Cardiac fibroblast (primary cell): Measurements from ENCODE around the gene KRT4.
A peak's percentile ranks its signal among the peaks of the same experiment; 100 is the strongest.

Experiments used
- DNase-seq, 2 donors: peaks; one replicate each; pipeline versions ENCODE4 v3.0.0 to v3.0.0-alpha.2; 2010; ENCODE audit warnings: low read depth in 2 of 2
- H3K4me3 ChIP-seq, 2 donors: replicated peaks in 1 of 2; 1 replicate in 1 of 2; 2 replicates in 1 of 2; pipeline ENCODE4 v1.5.1; 2011; ENCODE audit warnings: low read depth in 2 of 2, low read length in 2 of 2, mild to moderate bottlenecking in 2 of 2, moderate library complexity in 1 of 2
- TF ChIP-seq, protein P1 (sequence below): IDR thresholded peaks from one replicate; pipeline ENCODE4 v1.5.1; 2011; ENCODE audit warnings: low read depth, mild to moderate bottlenecking, low read length, inconsistent platforms

The KRT4 gene

GRCh38 chr12:52845946-52846345 is 32.0 kb upstream of the KRT4 start:
- no peak overlapping the region for H3K4me3 ChIP-seq
- DNase-seq: no peak
- TF ChIP-seq, protein P1, sequence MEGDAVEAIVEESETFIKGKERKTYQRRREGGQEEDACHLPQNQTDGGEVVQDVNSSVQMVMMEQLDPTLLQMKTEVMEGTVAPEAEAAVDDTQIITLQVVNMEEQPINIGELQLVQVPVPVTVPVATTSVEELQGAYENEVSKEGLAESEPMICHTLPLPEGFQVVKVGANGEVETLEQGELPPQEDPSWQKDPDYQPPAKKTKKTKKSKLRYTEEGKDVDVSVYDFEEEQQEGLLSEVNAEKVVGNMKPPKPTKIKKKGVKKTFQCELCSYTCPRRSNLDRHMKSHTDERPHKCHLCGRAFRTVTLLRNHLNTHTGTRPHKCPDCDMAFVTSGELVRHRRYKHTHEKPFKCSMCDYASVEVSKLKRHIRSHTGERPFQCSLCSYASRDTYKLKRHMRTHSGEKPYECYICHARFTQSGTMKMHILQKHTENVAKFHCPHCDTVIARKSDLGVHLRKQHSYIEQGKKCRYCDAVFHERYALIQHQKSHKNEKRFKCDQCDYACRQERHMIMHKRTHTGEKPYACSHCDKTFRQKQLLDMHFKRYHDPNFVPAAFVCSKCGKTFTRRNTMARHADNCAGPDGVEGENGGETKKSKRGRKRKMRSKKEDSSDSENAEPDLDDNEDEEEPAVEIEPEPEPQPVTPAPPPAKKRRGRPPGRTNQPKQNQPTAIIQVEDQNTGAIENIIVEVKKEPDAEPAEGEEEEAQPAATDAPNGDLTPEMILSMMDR: no peak

DNA sequence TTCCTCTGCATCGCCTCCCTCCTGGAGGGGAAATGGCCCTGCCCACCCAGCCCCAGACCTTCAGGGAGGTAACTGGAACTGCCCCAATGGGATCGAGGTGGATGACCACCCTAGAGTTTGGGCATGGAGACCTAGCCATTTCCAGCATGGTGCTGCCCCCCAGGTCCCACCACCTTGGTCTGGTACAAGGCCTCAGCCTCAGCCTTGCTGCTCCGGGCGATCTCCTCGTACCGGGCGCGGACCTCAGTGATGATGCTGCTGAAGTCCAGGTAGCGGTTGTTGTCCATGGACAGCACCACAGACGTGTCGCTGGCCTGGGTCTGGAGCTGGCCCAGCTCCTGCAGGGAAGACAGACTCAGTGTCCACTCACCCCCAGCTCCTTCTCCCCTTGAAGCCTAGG is 30.5 kb upstream of the KRT4 start:
- TF ChIP-seq, protein P1: no peak
- H3K4me3 ChIP-seq: no peak overlapping the region
- no peak for DNase-seq

DNA sequence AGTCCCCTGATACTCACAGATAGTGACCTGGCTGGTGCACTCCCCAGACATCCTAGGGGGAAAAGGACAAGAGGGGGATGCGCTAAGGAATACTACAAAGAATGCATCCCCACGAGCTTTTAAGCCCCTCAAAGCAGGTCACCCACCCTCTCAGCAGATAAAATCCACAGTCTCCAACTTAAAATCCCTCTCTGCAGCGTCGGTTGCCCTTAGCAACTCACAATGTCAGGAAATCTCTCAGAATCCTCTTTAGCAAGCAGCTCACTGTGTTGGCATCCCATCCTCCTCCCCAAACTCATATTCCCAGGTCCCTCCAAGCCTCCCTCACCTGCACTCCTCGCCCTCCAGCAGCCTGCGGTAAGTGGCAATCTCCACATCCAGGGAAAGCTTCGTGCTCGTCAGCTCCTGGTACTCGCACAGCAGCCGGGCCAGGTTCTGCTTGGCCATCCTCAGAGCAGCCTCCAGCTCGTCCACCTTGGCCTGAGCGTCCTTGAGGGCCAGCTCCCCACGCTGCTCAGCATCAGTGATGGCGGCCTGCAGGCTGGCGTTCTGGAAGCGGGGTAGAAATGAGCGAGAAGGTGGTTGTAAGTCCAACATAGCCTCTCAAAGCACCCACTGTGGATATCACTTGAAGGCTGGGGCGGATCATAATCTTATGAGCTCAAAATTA is 25.7 kb upstream of the KRT4 start:
- TF ChIP-seq, protein P1: no peak
- no peak overlapping the region for H3K4me3 ChIP-seq
- DNase-seq: no peak

- TF ChIP-seq, protein P1: no peak
- no peak for DNase-seq
- no peak overlapping the region for H3K4me3 ChIP-seq
These were observed 24.9 kb upstream of the KRT4 start for GRCh38 chr12:52838609-52839435.

DNA sequence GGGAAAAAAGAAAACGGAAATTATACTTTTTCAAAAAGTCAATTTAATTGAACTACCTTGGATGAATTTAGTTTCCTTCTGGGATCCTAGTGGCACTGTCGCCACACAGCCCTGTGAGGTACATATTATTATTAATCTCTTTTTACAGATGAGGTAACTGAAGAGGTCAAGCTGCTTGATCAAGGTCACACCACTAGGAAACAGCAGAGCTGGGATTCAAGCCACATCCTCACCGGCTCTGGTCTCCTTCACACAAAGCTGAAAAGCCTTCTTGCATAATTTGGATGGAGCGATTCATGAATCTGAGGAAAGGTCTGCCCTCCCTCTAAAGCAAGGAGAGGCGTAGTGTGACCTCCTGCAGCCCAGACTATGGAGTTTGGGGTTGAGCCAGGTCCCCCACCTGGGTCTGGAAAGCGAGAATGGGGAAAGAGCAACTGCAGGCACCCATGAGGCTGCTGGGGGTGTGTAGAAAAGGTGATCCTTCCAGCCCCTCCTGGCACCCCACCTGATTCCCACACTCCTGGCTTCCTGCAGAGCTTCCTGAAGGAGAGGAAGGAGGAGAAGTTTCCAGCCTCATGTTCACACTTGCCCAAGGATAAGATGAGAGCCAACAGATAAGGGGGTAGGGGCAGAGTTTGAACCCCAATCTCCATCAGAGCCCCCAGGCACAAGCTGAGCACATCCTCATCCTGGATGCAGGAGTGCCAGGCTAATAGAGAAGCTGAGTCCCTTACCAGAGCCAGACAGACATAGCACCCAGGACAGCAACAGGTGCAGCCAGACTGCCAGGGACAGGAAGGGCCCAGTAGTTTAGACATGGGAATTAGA is 24.1 kb upstream of the KRT4 start:
- TF ChIP-seq, protein P1: no peak
- H3K4me3 ChIP-seq: no peak overlapping the region
- DNase-seq: peak in 1 of 2 donors; percentile 26

DNA sequence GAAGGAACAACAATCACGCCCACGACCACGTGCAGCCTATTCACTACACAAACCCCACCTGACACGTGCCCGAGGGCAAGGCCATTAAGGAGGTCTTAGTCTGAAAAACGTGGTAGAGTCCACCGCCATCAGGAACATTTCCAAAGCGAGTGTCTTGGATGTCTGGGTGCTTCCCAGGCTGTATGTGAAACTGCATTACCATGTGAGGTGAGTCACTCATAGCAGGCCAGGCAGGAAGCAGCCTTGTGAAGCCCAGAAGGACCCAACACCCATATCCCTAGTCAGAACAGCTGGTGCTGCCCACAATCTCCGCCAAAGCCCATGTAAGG is 23.5 kb upstream of the KRT4 start:
- DNase-seq: peak; percentile 80 to 89
- no peak overlapping the region for H3K4me3 ChIP-seq
- TF ChIP-seq, protein P1: no peak
